Vagina (tissue), 2 donors: ENCODE results near the gene GRM8.
"Not testable (repeated sequence)": the region's sequence is repeated elsewhere in the genome, so short reads cannot be mapped to it uniquely, and the experiment has no call there.

Experiments
- POLR2A ChIP-seq, 2 donors: fragments of 450-650 bp; IDR thresholded peaks; one replicate each; pipeline ENCODE4 v1.6.1; 2017; ENCODE audit warnings: antibody characterized with exemption in 2 of 2, mild to moderate bottlenecking in 2 of 2, moderate library complexity in 2 of 2
- POLR2AphosphoS5 ChIP-seq, 2 donors: sonication (generic); formaldehyde crosslinking; IDR thresholded peaks; one replicate each; pipeline ENCODE4 v1.9.0; 2017; ENCODE audit warnings: antibody characterized with exemption in 2 of 2, mild to moderate bottlenecking in 2 of 2, low read depth in 1 of 2; ENCODE audit not compliant: insufficient read depth in 1 of 2
- TF ChIP-seq, protein P1 (sequence below), 3 experiments: fragments of 450-650 bp in 2 of 3; fragments of 200-600 bp in 1 of 3; sonication (generic) in 1 of 3; IDR thresholded peaks; one replicate each; pipeline ENCODE4 v1.5.1; 2017 to 2019; ENCODE audit warnings: antibody characterized with exemption in 3 of 3, mild to moderate bottlenecking in 2 of 3, moderate library complexity in 2 of 3

DNA sequence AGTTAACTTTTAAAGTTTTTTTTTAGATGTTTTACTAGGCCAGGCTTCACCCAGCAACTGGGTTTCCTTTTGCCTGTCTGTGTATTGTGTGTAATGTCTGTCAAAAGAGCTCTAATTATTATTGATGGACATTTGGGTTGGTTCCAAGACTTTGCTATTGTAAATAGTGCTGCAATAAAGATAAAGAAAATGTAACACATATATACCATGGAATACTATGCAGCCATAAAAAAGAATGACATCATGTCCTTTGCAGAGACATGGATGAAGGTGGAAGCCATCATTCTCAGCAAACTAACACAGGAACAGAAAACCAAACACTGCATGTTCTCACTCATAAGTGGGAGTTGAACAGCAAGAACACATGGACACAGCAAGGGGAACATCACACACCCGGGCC is 584.0 kb downstream of the GRM8 start:
- not testable (repeated sequence) for TF ChIP-seq POLR2AphosphoS5 (IDR thresholded peaks at IDR 0.05; ENCODE audit: insufficient read depth in 1 of 2, low read depth in 1 of 2); POLR2A (IDR thresholded peaks at IDR 0.05)
- TF ChIP-seq, protein P1, sequence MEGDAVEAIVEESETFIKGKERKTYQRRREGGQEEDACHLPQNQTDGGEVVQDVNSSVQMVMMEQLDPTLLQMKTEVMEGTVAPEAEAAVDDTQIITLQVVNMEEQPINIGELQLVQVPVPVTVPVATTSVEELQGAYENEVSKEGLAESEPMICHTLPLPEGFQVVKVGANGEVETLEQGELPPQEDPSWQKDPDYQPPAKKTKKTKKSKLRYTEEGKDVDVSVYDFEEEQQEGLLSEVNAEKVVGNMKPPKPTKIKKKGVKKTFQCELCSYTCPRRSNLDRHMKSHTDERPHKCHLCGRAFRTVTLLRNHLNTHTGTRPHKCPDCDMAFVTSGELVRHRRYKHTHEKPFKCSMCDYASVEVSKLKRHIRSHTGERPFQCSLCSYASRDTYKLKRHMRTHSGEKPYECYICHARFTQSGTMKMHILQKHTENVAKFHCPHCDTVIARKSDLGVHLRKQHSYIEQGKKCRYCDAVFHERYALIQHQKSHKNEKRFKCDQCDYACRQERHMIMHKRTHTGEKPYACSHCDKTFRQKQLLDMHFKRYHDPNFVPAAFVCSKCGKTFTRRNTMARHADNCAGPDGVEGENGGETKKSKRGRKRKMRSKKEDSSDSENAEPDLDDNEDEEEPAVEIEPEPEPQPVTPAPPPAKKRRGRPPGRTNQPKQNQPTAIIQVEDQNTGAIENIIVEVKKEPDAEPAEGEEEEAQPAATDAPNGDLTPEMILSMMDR (IDR thresholded peaks at IDR 0.05) = not testable (repeated sequence)
